Nucleus accumbens (tissue), 56 donors: Measurements from ENCODE around the gene ADAM10.
A peak's percentile ranks its signal among the peaks of the same experiment; 100 is the strongest.

ENCODE experiments used
- DNase-seq, 56 donors: peaks; one replicate each; lab custom pipeline; 2025; lab: John Stamatoyannopoulos, UW

The ADAM10 gene

GRCh38 chr15:58585693-58586443, 163.6 kb downstream of the ADAM10 start:
- DNase-seq: no peak

DNA sequence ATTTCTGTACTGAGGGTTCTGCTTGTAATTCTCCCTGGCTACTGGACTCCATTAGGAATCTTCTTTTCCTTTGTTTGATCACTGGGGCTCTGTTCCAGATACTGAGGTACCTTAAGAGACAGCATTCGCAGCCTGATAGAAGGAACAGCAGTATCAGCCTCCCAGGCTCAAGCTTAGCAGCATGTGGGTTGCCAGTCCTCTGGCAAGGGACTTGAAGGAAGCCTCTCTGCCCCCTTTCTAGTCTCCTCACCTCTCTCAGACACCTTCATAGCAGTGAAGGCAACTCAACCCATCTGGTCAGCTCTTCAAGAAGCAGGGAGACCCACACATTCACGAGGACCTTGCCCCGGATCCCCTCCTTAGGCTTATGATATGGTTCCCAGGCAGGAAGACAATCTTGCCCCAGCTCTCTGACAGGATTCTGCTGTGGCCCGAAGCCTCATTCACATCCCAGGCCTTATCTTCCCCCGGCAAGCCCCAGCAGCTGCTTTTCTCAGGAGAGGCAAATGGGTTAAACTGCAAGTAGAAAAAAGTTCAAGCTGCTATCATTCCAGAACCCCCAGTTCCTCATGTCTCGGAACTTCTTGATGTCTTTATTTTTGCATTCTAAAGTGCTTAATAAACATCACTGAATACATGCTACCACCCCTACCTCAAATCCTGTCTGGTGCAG, 164.6 kb downstream of the ADAM10 start:
- no peak for DNase-seq

DNA sequence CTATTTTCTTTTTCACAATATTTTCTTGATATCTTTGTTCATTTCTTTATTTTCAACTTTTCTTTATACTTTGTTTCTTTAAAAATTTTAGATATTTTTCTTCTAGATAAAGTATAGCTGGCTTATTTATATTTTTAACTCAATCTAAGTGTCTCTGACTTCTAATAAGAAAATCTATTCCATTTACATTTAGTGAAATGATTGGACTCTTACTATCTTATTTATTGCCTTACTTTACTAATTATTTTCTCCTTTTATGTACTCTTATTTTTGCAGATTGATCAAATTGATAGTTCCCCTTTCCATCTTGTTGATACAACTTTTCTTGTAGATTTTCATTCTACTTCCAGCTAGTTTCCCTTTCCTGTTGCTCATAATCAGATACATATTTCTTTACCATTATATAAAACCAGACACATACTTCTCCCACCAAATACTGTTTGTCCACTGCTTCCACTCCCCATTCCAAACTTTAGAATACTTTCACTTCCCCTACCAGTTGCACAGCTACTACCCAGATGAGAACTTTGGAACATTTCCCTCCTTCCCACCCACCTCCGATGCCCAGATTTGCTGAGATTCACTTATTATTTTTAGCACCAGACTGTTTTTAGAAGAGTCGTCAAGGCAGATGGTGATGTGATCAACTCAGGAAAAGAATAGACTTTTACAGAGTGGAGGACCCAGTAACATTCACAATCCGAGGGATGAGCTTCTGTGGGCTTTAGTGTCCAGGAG, 166.2 kb downstream of the ADAM10 start:
- peak in 1 of 56 donors; percentile 9 for DNase-seq

DNA sequence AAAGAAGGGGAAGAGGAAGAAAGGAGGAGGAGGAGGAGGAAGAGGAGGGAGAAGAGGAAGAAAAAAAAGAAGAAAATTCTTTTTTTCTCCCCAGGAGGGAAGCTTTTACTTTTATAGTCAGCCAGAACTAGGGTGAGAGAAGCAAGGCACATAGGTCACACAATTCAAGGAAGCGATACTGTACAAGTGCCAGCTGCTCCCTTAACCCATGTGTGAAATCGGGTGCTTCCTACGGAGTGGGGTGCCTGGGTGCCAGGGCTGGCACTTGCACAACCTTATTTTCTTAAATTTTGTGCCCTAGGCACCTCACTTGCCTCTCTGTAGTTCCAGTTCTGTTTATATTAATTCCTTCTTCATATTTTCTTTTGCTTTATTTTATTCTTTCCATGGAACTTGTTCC, 167.3 kb downstream of the ADAM10 start:
- peak in 1 of 56 donors; percentile 21 for DNase-seq

GRCh38 chr15:58576657-58577056, 172.8 kb downstream of the ADAM10 start:
- DNase-seq: no peak

DNA sequence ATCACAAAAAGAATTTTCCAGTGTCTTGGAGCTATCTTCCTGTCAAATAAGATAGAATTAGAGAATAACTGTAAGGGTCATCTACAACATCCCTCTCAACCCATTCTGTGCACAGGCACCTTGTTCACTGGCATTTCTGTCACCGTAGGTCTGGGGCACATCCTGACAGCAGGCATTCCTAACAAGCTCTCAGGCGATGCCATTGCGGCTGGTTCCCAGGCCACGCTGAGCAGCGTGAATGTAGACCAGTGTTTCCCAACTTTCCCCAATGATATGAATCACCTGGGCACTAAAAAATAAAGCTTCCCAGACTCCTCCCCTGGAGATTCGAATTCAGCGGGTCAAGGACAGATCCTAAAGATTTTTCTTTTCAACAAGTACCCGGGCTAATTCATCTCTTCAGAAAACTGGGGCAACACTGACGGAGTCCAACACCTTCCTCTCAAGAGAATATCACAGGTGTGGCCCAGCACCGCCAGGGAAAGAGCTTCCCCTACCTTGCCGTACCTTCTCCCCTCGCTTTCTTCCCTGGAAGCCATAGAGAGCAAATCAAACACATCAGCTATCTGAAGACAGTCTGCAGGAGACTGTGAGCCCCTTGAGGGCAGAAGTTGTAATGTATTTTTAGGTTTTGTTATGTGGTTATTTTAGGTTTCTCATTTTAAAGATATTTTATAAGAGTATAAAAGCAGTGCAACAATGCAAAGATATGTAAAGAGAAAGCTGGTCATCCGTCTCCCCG, 174.3 kb downstream of the ADAM10 start:
- no peak for DNase-seq

GRCh38 chr15:58574631-58575030, 174.9 kb downstream of the ADAM10 start:
- no peak for DNase-seq

DNA sequence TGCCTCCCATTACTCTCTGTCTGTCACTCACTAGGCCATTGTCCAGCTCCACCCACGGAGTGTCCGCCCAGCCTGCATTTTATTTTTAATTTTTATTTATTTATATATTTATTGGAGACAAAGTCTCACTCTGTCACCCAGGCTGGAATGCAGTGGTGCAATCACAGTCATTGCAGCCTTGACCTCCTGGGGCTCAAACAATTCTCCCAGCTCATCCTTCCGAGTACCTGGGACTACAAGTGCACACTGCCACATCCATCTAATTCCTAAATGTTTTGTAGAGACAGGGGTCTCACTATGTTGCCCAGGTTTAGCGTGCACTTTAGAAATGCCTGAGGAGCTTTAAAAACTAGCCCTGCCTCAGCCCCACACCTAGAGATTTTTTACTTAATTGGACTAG, 176.2 kb downstream of the ADAM10 start:
- DNase-seq: no peak

DNA sequence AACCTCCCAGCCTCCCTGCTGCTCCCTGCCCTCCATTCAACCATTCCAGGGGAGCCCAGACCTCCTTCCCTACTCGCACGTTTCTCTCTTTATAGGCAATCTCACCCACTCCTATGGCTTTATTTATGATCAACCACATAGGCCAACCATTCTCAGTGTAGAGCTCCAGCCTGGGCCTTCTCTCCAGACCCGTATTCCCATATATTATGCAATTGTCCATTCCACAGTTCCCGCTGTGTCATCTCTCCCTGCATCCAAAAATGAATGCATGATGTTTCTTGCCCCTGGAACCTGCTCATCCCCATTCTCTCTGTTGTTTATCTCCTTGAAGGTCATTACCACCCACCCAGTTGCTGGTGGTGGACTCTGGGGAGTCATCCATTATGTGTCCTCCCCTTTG, 177.0 kb downstream of the ADAM10 start:
- no peak for DNase-seq

GRCh38 chr15:58571491-58571890, 178.0 kb downstream of the ADAM10 start:
- DNase-seq: no peak

DNA sequence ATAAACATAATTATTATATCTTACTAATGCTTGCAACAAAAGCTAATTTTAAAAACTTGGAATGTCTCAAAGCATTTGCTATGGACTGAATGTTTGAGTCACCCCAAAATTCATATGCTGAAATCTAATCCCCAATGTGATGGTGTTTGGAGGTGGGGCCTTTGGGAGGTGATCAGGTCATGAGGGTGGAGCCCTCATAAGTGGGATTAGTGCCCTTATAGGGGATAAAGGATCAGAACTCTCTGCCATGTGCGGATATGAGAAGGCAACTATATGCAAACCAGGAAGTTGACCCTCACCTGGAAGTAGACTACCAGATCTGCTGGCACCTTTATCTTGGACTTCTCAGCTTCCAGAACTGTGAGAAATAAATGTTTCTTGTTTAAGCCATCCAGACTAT, 180.1 kb downstream of the ADAM10 start:
- DNase-seq: no peak

GRCh38 chr15:58568157-58568571, 181.3 kb downstream of the ADAM10 start:
- DNase-seq: peak in 6 of 56 donors; percentile 12 to 21 (median 16)

- DNase-seq: no peak
Measured at GRCh38 chr15:58566029-58566428, 183.5 kb downstream of the ADAM10 start.

GRCh38 chr15:58565619-58566018, 183.9 kb downstream of the ADAM10 start:
- DNase-seq: no peak

- no peak for DNase-seq
Measured at GRCh38 chr15:58564981-58565380, 184.5 kb downstream of the ADAM10 start.

GRCh38 chr15:58562135-58562534, 187.4 kb downstream of the ADAM10 start:
- no peak for DNase-seq

GRCh38 chr15:58561321-58561720, 188.2 kb downstream of the ADAM10 start:
- DNase-seq: no peak

GRCh38 chr15:58559904-58560588, 189.5 kb downstream of the ADAM10 start:
- DNase-seq: no peak

GRCh38 chr15:58558777-58559176, 190.7 kb downstream of the ADAM10 start:
- no peak for DNase-seq

DNA sequence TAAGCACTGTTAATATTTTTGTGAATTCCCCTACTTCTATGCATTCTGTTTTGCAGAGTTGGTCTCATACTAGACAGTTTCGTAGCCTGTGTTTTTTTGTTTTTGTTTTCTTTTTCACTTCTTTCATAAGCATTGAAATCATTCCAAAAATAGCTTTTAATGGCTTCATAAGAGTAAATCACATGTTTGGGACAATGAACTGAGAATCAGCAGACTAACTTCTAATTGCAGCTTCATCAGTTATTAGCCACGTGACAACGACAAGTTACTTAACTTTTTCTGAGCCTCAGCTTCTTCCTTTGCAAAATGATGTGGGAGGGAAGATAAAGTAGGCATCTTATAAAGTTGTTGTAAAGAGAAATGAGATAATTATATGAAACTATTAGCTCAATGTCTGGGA, 193.0 kb downstream of the ADAM10 start:
- DNase-seq: no peak
